ENCODE measurements around the gene PEX5.
A peak's percentile ranks its signal among the peaks of the same experiment; 100 is the strongest.
"Not testable (repeated sequence)": the region's sequence is repeated elsewhere in the genome, so short reads cannot be mapped to it uniquely, and the experiment has no call there.

The PEX5 gene

GRCh38 chr12:7217475-7218069, 28.1 kb downstream of the PEX5 start:
- DNase-seq (ENCODE audit: low read depth): no peak

- peak; percentile 55 for DNase-seq (ENCODE audit: low read depth)
Observed at GRCh38 chr12:7219599-7220243, 30.2 kb downstream of the PEX5 start.

GRCh38 chr12:7221486-7221885, 32.0 kb downstream of the PEX5 start:
- DNase-seq (ENCODE audit: low read depth): no peak

DNA sequence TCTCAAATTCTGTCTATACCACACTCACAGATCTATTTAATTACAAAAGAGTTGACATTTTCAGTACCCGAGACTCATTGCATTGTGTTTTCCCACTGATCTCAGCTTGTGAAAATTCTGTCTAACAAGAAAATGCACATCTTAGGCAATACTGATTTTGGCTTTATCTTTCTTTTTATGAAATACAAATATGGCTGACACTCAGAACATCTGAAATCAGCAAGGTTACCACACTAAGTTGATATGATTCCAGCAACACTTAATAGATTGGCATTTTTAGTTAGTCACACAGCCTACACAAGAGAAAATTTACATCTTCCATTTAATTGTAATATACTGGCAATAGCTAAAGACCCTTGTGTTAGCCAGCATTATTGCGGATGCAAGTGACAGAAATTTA, 40.3 kb downstream of the PEX5 start:
- no peak for DNase-seq (ENCODE audit: low read depth)

- DNase-seq (ENCODE audit: low read depth): no peak
Observed at GRCh38 chr12:7241404-7242005, 52.0 kb downstream of the PEX5 start.

DNA sequence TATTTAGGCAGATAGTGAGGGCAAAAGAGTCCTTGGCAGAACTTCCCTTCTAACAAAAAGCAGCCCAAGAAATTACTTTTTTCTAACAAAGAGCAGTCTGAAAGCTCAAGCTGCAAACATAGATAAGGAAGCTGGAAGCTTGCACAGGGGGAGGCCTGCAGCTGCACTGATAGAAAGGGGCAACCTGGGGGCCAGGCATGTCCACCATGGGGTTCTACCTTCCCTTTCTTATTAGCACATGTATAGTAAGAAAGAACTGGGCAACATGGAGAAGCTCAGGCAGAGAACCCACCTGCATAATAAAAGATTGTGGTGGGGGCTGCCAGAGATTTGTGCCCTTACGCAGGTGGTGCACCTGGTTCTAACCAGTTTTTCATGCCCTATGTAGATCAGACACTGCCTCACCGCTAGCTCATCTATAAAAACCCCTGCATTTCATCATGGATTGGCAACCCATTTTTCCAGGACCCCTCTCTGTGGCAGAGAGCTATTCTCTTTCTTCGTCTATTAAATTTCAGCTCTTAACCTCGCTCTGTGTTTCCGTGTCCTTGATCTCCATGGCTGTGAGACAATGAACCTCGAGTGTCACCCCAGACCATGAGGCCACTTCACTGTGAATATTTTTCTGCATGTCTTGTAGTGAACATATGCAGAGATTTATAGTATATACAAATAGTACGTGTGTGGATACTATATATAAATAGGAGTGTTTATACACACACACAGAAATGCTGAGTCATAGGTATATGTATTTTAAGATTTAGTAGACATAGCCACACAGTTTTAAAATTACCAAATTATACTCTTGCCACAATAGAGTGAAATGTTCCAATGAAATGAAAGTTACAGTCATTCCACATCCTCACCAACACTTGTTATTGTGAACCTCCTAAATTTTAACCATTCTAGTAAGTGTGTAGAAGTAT, 53.0 kb downstream of the PEX5 start:
- DNase-seq (ENCODE audit: low read depth): no peak

- not testable (repeated sequence) for DNase-seq (ENCODE audit: low read depth)
Observed at GRCh38 chr12:7251328-7251996, 62.0 kb downstream of the PEX5 start.

GRCh38 chr12:7259060-7259459, 69.6 kb downstream of the PEX5 start:
- no peak for DNase-seq (ENCODE audit: low read depth)
